ENCODE data around the gene GLG1.
"Not testable (repeated sequence)": the region's sequence is repeated elsewhere in the genome, so short reads cannot be mapped to it uniquely, and the experiment has no call there.

GLG1 gene

DNA sequence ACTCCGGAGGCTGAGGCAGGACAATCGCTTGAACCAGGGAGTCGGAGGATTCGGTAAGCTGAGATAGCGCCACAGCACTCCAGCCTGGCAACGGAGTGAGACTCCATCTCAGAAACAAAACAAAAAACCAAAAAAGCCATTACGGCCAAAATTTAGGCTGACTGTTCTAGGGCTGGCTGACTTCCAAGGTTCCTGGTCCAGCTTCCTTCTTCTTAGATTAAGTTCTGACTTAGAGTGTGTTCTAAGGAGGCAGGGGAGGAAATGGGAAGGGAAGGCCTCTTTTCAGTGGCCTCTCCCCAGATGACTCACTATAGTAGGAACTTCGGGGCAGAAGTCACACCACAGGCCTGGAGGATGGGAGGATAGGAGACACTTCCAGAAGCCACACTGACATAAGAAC lies 157.9 kb downstream of the GLG1 start:
- no peak for ATAC-seq (ENCODE audit: insufficient read depth, low read depth)
- DNase-seq: no peak
- H3K79me2 ChIP-seq (ENCODE audit: insufficient read depth, low read length): no peaks in the 10 kb centered on the region
- no peak overlapping the region for H2AFZ ChIP-seq (ENCODE audit: low read depth, low read length)
- H3K27me3 ChIP-seq (ENCODE audit: insufficient read depth, low read length, poor library complexity): no peaks in the 10 kb centered on the region
- H4K20me1 ChIP-seq (ENCODE audit: insufficient read depth, low read length): no peaks in the 10 kb centered on the region; the same call in 1 of the 2 replicates
- no peak for TF ChIP-seq EZH2 (IDR thresholded peaks at IDR 0.05; ENCODE audit: borderline replicate concordance, low read depth, low read length, severe bottlenecking)
- TF ChIP-seq CTCF (IDR thresholded peaks at IDR 0.05; ENCODE audit: borderline replicate concordance, extremely low read depth, low read length, poor library complexity, severe bottlenecking): no peak
- H3K36me3 ChIP-seq (ENCODE audit: insufficient read depth, low read length): peaks cover 22% of the 10 kb centered on the region; the same call in 1 of the 2 replicates
- H3K9me3 ChIP-seq (ENCODE audit: insufficient read depth, low read length, severe bottlenecking): no peaks in the 10 kb centered on the region
- no peak overlapping the region for H3K4me3 ChIP-seq (ENCODE audit: low read depth in 1 of 2, low read length in 2 of 2)
- no peak overlapping the region for H3K27ac ChIP-seq (ENCODE audit: low read length)
- no peak overlapping the region for H3K4me2 ChIP-seq (ENCODE audit: insufficient read depth, low read length)
- H3K9ac ChIP-seq (ENCODE audit: low read depth, low read length): no peak overlapping the region
- H3K4me1 ChIP-seq (ENCODE audit: insufficient read depth, low read length): no peaks in the 10 kb centered on the region

GRCh38 chr16:74447578-74447977 lies 159.3 kb downstream of the GLG1 start:
- Histone ChIP-seq H4K20me1 (ENCODE audit: insufficient read depth, low read length) (no peaks in the 10 kb centered on the region; the same call in 1 of the 2 replicates), H3K27ac (ENCODE audit: low read length) (no peak overlapping the region), H3K27me3 (ENCODE audit: insufficient read depth, low read length, poor library complexity) (no peaks in the 10 kb centered on the region), H3K9ac (ENCODE audit: low read depth, low read length) (no peak overlapping the region), H3K9me3 (ENCODE audit: insufficient read depth, low read length, severe bottlenecking) (no peaks in the 10 kb centered on the region), H2AFZ (ENCODE audit: low read depth, low read length) (no peak overlapping the region), H3K36me3 (ENCODE audit: insufficient read depth, low read length) (peaks cover 14% of the 10 kb centered on the region; the same call in 1 of the 2 replicates), H3K4me1 (ENCODE audit: insufficient read depth, low read length) (no peaks in the 10 kb centered on the region), H3K4me3 (ENCODE audit: low read depth in 1 of 2, low read length in 2 of 2) (no peak overlapping the region), H3K79me2 (ENCODE audit: insufficient read depth, low read length) (no peaks in the 10 kb centered on the region), H3K4me2 (ENCODE audit: insufficient read depth, low read length) (no peak overlapping the region)
- TF ChIP-seq EZH2 (IDR thresholded peaks at IDR 0.05; ENCODE audit: borderline replicate concordance, low read depth, low read length, severe bottlenecking) (no peak), CTCF (IDR thresholded peaks at IDR 0.05; ENCODE audit: borderline replicate concordance, extremely low read depth, low read length, poor library complexity, severe bottlenecking) (no peak)
- DNase-seq: no peak
- no peak for ATAC-seq (ENCODE audit: insufficient read depth, low read depth)

- Histone ChIP-seq H3K27ac (ENCODE audit: low read length) (no peak overlapping the region), H4K20me1 (ENCODE audit: insufficient read depth, low read length) (no peaks in the 10 kb centered on the region; the same call in 1 of the 2 replicates), H3K4me1 (ENCODE audit: insufficient read depth, low read length) (no peaks in the 10 kb centered on the region), H3K9ac (ENCODE audit: low read depth, low read length) (no peak overlapping the region), H3K9me3 (ENCODE audit: insufficient read depth, low read length, severe bottlenecking) (no peaks in the 10 kb centered on the region), H3K4me3 (ENCODE audit: low read depth in 1 of 2, low read length in 2 of 2) (no peak overlapping the region), H3K4me2 (ENCODE audit: insufficient read depth, low read length) (no peak overlapping the region), H3K36me3 (ENCODE audit: insufficient read depth, low read length) (peaks cover 7% of the 10 kb centered on the region; the same call in 1 of the 2 replicates), H3K79me2 (ENCODE audit: insufficient read depth, low read length) (no peaks in the 10 kb centered on the region), H3K27me3 (ENCODE audit: insufficient read depth, low read length, poor library complexity) (no peaks in the 10 kb centered on the region), H2AFZ (ENCODE audit: low read depth, low read length) (no peak overlapping the region)
- TF ChIP-seq CTCF (IDR thresholded peaks at IDR 0.05; ENCODE audit: borderline replicate concordance, extremely low read depth, low read length, poor library complexity, severe bottlenecking) (no peak), EZH2 (IDR thresholded peaks at IDR 0.05; ENCODE audit: borderline replicate concordance, low read depth, low read length, severe bottlenecking) (no peak)
- ATAC-seq (ENCODE audit: insufficient read depth, low read depth): no peak
- DNase-seq: no peak
These were observed 160.0 kb downstream of the GLG1 start for GRCh38 chr16:74446866-74447265.

DNA sequence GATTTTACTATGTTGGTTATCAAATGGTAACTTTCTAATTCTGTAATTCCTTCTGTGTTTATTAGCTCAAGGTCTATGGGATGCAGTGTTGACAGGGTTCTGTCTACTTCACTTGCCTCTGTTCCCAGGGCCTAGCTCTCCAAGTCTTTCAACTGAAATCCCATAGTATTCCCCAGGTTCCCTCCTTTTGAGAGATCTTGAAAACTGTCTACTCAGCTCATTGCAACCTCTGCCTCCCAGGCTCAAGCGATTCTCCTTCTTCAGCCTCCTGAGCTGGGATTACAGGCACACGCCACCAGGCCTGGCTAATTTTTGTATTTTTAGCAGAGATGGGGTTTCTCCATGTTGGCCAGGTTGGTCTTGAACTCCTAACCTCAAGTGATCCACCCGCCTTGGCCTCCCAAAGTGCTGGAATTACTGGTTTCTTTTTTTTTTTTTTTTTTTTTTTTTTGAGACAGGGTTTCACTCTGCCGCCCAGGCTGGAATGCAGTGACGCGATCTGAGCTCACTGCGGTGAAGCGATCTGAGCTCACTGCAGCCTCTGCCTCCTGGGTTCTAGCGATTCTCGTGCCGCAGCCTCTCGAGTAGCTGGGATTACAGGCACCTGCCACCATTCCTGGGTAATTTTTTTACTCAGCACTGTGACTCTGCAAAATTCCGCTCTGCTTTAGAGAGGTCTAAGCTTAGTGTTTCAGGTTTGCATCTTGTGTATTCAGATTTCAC lies 163.1 kb downstream of the GLG1 start:
- not testable (repeated sequence) for H3K4me2 ChIP-seq (ENCODE audit: insufficient read depth, low read length); H3K79me2 ChIP-seq (ENCODE audit: insufficient read depth, low read length); DNase-seq; H4K20me1 ChIP-seq (ENCODE audit: insufficient read depth, low read length); H3K9me3 ChIP-seq (ENCODE audit: insufficient read depth, low read length, severe bottlenecking); H3K27ac ChIP-seq (ENCODE audit: low read length); H3K27me3 ChIP-seq (ENCODE audit: insufficient read depth, low read length, poor library complexity); H3K36me3 ChIP-seq (ENCODE audit: insufficient read depth, low read length); H3K9ac ChIP-seq (ENCODE audit: low read depth, low read length); ATAC-seq (ENCODE audit: insufficient read depth, low read depth); H3K4me3 ChIP-seq (ENCODE audit: low read depth in 1 of 2, low read length in 2 of 2); H2AFZ ChIP-seq (ENCODE audit: low read depth, low read length)
- peaks cover 11% of the 10 kb centered on the region for H3K4me1 ChIP-seq (ENCODE audit: insufficient read depth, low read length)

Measured in DND-41 (cell line).